NCI-H2081 treated with DMSO at 0.1 percent for 48 hours (cell line): ENCODE results near the gene KCNMA1.

Source experiments
- DNase-seq: peaks from one replicate; lab custom pipeline; 2025; lab: John Stamatoyannopoulos, UW

Gene KCNMA1

GRCh38 chr10:77180794-77181193, 456.8 kb downstream of the KCNMA1 start:
- no peak for DNase-seq

GRCh38 chr10:77180104-77180503, 457.5 kb downstream of the KCNMA1 start:
- DNase-seq, result no peak

- DNase-seq, result no peak
Observed at GRCh38 chr10:77179015-77179695, 458.5 kb downstream of the KCNMA1 start.

- no peak for DNase-seq
Observed at GRCh38 chr10:77177589-77177988, 460.0 kb downstream of the KCNMA1 start.

- no peak for DNase-seq
Observed at GRCh38 chr10:77177161-77177560, 460.4 kb downstream of the KCNMA1 start.

GRCh38 chr10:77176232-77176631, 461.4 kb downstream of the KCNMA1 start:
- DNase-seq, result no peak

- DNase-seq, result no peak
Observed at GRCh38 chr10:77175631-77176222, 461.9 kb downstream of the KCNMA1 start.

- no peak for DNase-seq
Observed at GRCh38 chr10:77173615-77174461, 463.8 kb downstream of the KCNMA1 start.

- no peak for DNase-seq
Observed at GRCh38 chr10:77172086-77172485, 465.5 kb downstream of the KCNMA1 start.

- DNase-seq, result no peak
Observed at GRCh38 chr10:77168861-77169260, 468.7 kb downstream of the KCNMA1 start.

- no peak for DNase-seq
Observed at GRCh38 chr10:77168161-77168560, 469.4 kb downstream of the KCNMA1 start.

- no peak for DNase-seq
Observed at GRCh38 chr10:77165445-77166208, 472.0 kb downstream of the KCNMA1 start.

GRCh38 chr10:77164616-77165311, 472.8 kb downstream of the KCNMA1 start:
- DNase-seq, result no peak

GRCh38 chr10:77163670-77164348, 473.8 kb downstream of the KCNMA1 start:
- DNase-seq, result no peak

GRCh38 chr10:77162697-77163096, 474.9 kb downstream of the KCNMA1 start:
- DNase-seq, result no peak

GRCh38 chr10:77160679-77161078, 476.9 kb downstream of the KCNMA1 start:
- peak; percentile 77 for DNase-seq

GRCh38 chr10:77159538-77160110, 478.0 kb downstream of the KCNMA1 start:
- no peak for DNase-seq

- DNase-seq, result no peak
Observed at GRCh38 chr10:77158666-77159065, 478.9 kb downstream of the KCNMA1 start.

- no peak for DNase-seq
Observed at GRCh38 chr10:77157248-77158019, 480.2 kb downstream of the KCNMA1 start.

GRCh38 chr10:77156406-77156879, 481.2 kb downstream of the KCNMA1 start:
- DNase-seq, result no peak
